Left kidney (tissue), 2 donors: ENCODE measurements around the gene CCDC85C. TPM values are rescaled to one million over a fixed set of nuclear protein-coding genes. Genes with fewer than 3 reads are reported as not detected.

Source experiments
- DNase-seq: peaks from one replicate; pipeline ENCODE4 v3.0.0-alpha.2; 2013
- polyA plus RNA-seq: library from polyadenylated mRNA; unstranded; fragments of 120-200 nt; gene quantifications from one replicate; pipeline ENCODE4 v1.2.1, GENCODE V29; 2013; ENCODE audit not compliant: insufficient read length

CCDC85C gene
- polyA plus RNA-seq, 1 donor, result 24.4 TPM

DNA sequence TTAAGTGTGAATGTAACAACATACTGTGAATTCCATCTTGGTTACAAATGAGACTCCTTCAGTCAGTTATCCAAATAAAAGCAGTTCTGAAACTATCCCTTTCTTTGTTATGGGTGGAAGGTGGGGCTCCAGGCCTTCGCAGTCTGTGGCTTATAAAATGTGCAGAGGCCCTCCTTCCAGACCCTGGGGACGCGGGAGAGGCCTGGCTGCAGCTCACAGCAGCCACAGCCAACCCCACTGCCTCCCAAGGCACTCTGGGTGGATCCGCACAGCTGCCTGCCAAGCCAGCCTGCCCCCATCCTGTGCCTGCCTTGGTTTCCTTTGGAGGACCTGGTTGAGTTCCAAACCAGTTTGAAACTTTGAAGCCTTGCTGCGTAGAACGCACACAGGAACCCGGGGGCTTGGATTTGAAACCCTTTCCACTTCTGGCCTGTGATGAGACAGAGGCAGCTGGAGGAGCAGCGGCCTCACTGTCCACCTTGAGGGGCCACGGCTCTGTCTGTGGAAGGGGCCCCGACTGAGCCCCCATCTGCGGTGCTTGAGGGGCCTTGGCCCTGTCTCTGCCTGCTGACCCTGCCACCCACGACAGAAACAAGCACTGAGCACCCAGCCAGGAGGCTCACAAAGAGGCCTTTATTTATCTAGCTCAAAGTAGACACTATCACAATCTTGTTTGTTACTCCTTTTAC, 92.4 kb downstream of the CCDC85C start:
- no peak for DNase-seq

DNA sequence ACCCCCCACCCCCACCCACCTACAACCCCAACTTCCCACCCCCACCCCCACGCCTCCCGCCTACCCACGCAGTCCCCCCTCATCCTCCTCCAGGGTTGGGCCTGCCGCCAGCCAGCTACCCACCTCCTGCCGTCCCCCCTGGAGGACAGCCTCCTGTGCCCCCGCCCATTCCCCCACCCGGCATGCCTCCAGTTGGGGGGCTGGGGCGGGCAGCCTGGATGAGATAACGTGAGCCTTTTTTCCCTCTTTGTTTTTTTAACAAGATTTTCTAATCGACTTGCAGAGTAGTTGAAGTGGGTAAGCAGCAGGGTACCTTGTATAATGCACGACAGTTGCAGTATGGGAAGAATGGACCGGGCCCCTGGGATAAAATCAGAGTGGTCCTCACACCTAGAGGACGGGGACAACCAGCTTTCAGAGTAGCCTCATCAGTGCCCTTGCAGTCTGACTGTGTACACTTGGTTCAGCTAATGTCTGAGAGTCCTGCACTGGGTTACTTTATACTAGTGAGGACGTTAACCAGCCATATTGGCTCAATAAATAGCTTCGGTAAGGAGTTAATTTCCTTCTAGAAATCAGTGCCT, 93.4 kb downstream of the CCDC85C start:
- no peak for DNase-seq

- no peak for DNase-seq
Measured at GRCh38 chr14:99509871-99510555, 94.0 kb downstream of the CCDC85C start.

DNA sequence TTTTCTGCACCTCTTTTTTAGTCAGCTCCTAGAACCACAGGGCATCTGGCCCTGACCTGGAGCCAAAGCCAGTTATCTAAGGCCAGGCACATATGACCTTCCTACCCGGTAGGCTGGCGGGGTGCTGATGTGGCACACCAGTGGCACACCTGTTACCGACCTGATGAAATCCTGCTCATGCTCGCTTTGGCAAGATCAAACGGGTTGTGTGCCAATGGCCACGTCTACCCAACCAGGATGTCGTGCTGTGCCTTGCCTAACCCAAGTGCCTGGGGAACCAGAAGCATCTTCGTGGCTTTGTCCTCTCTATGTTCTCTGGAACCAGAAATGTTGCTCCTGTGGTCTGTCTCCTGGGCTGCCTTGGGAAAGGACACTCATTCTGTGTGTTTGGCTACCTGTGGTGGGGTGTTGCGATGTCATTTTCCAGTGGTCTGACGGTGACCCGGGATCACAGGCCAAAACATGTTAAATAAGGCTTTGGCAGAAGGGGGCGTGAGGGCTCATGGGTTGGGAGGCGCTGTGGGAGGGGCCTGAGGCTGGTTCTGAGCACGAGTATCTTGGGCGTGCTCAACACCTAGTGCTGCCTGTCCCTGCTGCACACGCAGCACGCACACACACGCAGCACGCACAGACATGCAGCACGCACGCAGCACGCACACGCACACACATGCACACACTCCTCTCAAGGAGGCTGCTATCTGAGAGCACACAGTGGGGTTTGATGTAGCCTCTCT, 94.9 kb downstream of the CCDC85C start:
- DNase-seq, result no peak

DNA sequence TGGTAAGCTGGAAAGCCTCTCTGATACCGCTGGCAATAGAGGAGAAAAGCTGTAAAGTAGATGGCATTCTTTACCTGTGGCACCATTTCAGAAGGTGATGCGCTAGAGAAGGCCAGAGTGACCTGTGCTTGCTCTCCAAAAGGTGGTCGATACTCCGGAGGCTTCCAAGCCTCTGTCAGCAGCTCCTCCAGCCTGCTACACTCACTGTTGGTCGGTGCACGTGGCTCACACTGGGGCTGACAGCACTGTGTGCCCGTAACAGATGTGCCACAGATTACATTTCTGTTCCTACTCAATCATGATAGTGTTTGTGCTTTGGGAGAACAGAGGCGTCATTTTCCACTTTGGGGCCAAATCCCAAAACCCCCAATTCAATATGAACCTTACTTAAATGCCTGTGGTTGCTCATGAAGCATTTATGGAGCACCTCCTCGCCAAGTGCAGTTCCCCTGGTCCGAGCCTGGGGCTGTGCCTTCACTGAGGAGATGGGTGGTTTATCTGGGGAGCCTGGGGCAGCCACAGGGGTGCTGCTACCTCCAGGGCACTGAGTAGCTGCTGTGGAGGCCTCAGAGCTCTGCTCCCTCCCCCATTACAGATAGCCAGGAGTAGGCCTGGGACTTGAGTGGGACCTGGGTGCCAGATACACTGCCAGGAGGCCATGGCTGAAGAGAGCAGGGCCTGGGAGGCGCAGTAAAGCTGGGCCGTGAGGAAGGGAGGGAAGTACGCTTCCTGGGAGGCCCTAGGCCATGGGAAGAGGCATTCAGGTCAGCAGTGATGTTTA, 96.0 kb downstream of the CCDC85C start:
- DNase-seq, result no peak

GRCh38 chr14:99506276-99506675, 97.7 kb downstream of the CCDC85C start:
- DNase-seq, result no peak

GRCh38 chr14:99505089-99505488, 98.9 kb downstream of the CCDC85C start:
- no peak for DNase-seq

- DNase-seq, result no peak
Measured at GRCh38 chr14:99503848-99504453, 100.1 kb downstream of the CCDC85C start.

DNA sequence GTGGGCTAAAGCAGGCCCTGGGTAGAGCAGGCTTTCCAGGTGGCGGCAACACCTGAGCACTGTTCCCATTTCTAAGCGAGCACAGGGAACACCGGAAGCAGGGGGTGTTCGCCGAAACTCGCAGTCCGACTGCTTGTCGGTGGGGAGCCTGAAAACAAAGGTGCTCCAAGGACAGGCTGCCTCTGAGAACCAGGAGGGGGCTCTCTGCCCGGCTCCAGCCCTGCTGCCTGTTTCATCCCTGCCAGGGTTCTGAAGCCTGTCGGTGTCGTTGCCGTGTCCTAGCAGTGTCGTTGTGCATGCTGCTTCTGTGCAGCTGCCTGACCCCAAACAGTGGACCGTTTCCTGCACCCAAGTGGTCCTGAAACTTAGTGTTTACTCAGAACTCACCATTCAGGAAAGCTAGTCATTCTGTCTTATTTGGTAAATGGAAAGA, 101.0 kb downstream of the CCDC85C start:
- no peak for DNase-seq

DNA sequence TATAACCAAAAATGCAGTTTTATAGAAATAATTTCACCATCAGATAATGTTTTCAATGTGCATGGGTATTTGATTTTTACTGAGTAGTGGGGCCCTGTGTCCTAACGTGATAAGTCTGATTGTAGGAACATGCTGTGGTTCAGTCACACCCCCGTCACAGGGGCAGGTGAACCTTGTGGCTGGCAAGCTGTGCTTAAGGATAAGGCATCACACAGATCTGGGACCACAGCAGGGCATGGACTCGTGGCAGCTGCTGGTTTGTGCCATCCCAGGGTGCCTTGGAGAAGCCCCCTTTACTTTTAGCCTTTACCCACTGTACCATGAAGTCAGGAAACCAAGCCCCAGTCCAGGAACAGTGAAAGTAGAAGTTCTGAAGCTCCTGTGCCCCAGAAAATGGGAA, 106.1 kb downstream of the CCDC85C start:
- DNase-seq, result no peak

DNA sequence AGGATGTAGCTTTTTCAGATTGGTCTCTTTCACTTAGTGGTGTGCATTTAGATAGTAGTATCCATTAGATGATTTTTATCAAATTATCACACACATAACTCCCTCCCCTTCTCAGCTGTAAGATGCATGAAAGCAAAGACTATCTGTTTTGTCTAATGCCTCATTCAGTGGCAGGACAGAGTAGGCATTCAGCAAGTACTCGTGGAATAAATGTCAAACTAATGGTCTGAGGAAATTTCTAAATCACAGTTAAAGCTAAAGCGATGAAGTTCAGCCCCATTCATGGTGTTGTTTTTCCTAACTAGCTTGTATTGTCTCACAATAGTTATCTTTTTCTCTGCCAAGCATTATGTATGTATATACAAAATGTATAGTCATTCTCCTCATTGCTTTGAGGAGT, 106.7 kb downstream of the CCDC85C start:
- DNase-seq, result no peak

- no peak for DNase-seq
Measured at GRCh38 chr14:99484106-99484505, 119.9 kb downstream of the CCDC85C start.

- no peak for DNase-seq
Measured at GRCh38 chr14:99481745-99482099, 122.3 kb downstream of the CCDC85C start.

DNA sequence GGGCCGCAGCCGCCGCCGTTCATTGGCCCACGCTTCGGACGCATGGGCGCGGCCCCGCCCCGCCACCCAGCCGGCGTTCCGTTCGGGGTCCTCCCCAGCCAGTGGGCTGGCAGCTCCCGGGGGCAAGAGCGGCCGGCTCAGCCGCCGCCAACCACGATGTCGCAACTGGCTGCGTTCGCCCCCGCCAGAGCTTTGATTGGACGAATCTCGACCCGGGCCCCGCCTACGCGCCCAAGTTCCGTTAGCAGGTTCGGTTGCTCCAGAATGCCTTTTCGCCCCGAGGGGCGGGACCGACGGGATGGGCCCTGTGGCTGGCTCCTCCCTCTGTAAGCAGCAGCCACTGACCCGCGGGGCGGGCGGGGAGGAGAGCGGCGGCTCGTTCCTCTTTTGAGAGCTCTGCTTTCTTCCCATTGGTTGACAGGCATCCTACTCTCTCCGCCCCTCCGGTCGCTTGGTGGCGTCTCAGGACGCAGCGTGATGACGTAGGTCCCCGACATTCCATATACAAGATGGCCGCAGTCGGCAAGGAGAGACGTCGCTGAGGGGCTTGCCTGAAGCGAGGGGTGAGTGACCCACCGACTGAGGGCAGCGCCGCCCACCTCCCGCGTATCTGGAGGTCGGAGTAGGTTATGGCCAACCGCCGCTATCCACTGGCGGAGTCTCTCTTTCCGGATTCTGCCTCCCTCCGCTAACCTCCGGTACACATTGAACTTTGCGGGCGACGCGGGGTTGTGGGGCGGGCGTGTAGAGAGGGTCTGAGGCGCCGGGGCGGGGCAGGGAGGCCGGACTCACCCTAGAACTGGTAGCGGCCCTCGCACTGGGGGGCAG, 122.9 kb downstream of the CCDC85C start, which contains the start of gene CCNK:
TSS of gene CCNK (plus strand) at position 493 of the 828 bp plus-strand sequence. CDS start 11,269 bp downstream, outside the sequence.
- peak; percentile 99 for DNase-seq

DNA sequence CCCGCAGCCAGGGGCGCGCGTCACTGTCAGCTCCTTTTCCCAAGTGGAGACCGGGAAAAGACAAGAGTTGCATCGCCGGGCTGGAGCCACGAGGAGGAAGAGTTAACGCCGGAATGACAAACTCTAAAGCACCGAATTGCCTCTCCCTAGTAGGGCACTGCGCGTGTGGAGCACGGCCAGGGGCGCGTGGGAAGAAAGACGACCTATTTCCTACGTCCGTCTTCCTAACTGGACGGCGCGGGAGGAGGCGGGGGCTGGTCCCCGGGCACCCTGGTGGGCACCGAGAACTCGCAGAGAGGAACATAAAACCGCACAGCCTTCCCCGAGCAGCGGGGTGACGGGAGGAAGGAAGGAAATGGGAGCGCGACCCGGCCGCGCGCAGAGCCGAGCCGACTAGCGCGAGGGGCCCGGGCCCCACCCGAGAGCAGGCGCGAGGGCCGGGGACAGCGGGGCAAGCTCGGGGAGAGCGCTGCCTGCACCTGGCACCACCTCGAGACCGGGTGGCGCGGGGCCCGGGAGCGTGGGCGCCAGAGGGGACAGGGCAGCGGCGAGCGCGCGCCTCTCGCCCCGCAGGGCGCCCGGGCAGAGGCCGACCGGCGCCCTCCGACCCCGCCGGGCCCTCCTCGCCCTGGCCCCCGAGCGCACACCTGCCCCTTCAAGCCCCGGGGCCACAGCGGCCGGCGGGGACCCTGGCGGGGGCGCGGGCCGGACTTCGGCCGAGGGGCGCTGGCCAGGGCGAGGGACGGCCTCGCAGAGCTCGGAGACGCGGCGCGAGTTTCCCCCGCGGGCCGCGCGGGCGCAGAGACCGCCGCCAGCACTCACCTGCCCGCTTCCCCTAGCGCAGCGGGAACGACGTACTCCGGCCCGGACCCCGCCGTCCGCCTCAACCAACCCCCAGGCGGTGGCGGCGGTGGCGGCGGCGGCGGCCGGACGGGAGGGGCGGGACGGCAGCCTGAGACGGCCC, 123.8 kb downstream of the CCDC85C start, which contains the start of gene SETD3:
TSS of gene SETD3 (minus strand) at position 954 of the 964 bp plus-strand sequence. CDS start 15,054 bp downstream, outside the sequence.
- DNase-seq, result peak; percentile 37

GRCh38 chr14:99479160-99479905, 124.7 kb downstream of the CCDC85C start:
- DNase-seq, result no peak

- DNase-seq, result no peak
Measured at GRCh38 chr14:99478128-99478527, 125.9 kb downstream of the CCDC85C start.

- no peak for DNase-seq
Measured at GRCh38 chr14:99476864-99477263, 127.1 kb downstream of the CCDC85C start.
